Measurements from ENCODE around the gene RBSN.

RBSN gene

GRCh38 chr3:15086699-15087098 is 12.2 kb downstream of the RBSN start:
- H3K36me3 ChIP-seq (ENCODE audit: control insufficient read depth, insufficient read depth, low read length), result peaks cover 23% of the 10 kb centered on the region
- no peak overlapping the region for H3K4me3 ChIP-seq (replicated peaks; ENCODE audit: low read depth, low read length)
- DNase-seq (ENCODE audit: extremely low read depth, insufficient read length), result no peak
- TF ChIP-seq CTCF (IDR thresholded peaks at IDR 0.05; ENCODE audit: insufficient read depth, low read length, poor library complexity, severe bottlenecking), result no peak
- no peaks in the 10 kb centered on the region for H3K27me3 ChIP-seq (replicated peaks; ENCODE audit: control insufficient read depth, insufficient read depth, low read length)

- peaks cover 24% of the 10 kb centered on the region for H3K36me3 ChIP-seq (ENCODE audit: control insufficient read depth, insufficient read depth, low read length)
- no peak overlapping the region for H3K4me3 ChIP-seq (replicated peaks; ENCODE audit: low read depth, low read length)
- no peak for TF ChIP-seq CTCF (IDR thresholded peaks at IDR 0.05; ENCODE audit: insufficient read depth, low read length, poor library complexity, severe bottlenecking)
- no peaks in the 10 kb centered on the region for H3K27me3 ChIP-seq (replicated peaks; ENCODE audit: control insufficient read depth, insufficient read depth, low read length)
- no peak for DNase-seq (ENCODE audit: extremely low read depth, insufficient read length)
These were observed 12.7 kb downstream of the RBSN start for GRCh38 chr3:15086263-15086662.

GRCh38 chr3:15083252-15083651 is 15.7 kb downstream of the RBSN start:
- Histone ChIP-seq H3K4me3 (replicated peaks; ENCODE audit: low read depth, low read length) (no peak overlapping the region), H3K27me3 (replicated peaks; ENCODE audit: control insufficient read depth, insufficient read depth, low read length) (no peaks in the 10 kb centered on the region), H3K36me3 (ENCODE audit: control insufficient read depth, insufficient read depth, low read length) (peaks cover 35% of the 10 kb centered on the region)
- no peak for TF ChIP-seq CTCF (IDR thresholded peaks at IDR 0.05; ENCODE audit: insufficient read depth, low read length, poor library complexity, severe bottlenecking)
- DNase-seq (ENCODE audit: extremely low read depth, insufficient read length), result no peak

GRCh38 chr3:15081960-15082664 is 16.8 kb downstream of the RBSN start:
- DNase-seq (ENCODE audit: extremely low read depth, insufficient read length), result no peak
- no peaks in the 10 kb centered on the region for H3K27me3 ChIP-seq (replicated peaks; ENCODE audit: control insufficient read depth, insufficient read depth, low read length)
- no peak for TF ChIP-seq CTCF (IDR thresholded peaks at IDR 0.05; ENCODE audit: insufficient read depth, low read length, poor library complexity, severe bottlenecking)
- peaks cover 44% of the 10 kb centered on the region for H3K36me3 ChIP-seq (ENCODE audit: control insufficient read depth, insufficient read depth, low read length)
- no peak overlapping the region for H3K4me3 ChIP-seq (replicated peaks; ENCODE audit: low read depth, low read length)

- Histone ChIP-seq H3K4me3 (replicated peaks; ENCODE audit: low read depth, low read length) (no peak overlapping the region), H3K36me3 (ENCODE audit: control insufficient read depth, insufficient read depth, low read length) (peaks cover 47% of the 10 kb centered on the region), H3K27me3 (replicated peaks; ENCODE audit: control insufficient read depth, insufficient read depth, low read length) (no peaks in the 10 kb centered on the region)
- TF ChIP-seq CTCF (IDR thresholded peaks at IDR 0.05; ENCODE audit: insufficient read depth, low read length, poor library complexity, severe bottlenecking), result no peak
- no peak for DNase-seq (ENCODE audit: extremely low read depth, insufficient read length)
These were observed 19.9 kb downstream of the RBSN start for GRCh38 chr3:15079091-15079490.

GRCh38 chr3:15074500-15074899 is 24.4 kb downstream of the RBSN start:
- no peak for DNase-seq (ENCODE audit: extremely low read depth, insufficient read length)
- no peak for TF ChIP-seq CTCF (IDR thresholded peaks at IDR 0.05; ENCODE audit: insufficient read depth, low read length, poor library complexity, severe bottlenecking)
- no peak overlapping the region for H3K4me3 ChIP-seq (replicated peaks; ENCODE audit: low read depth, low read length)
- H3K36me3 ChIP-seq (ENCODE audit: control insufficient read depth, insufficient read depth, low read length), result peaks cover 30% of the 10 kb centered on the region
- no peaks in the 10 kb centered on the region for H3K27me3 ChIP-seq (replicated peaks; ENCODE audit: control insufficient read depth, insufficient read depth, low read length)
